Osteoblast (primary cell): Measurements from ENCODE around the gene ERC1. TPM values are rescaled to one million over a fixed set of nuclear protein-coding genes. Genes with fewer than 3 reads are reported as not detected.

Experiments used
- DNase-seq: peaks from one replicate; pipeline ENCODE4 v3.0.0; 2011; ENCODE audit warnings: low spot score, mixed read lengths; ENCODE audit not compliant: insufficient read length; ENCODE audit errors: missing footprints
- H2AFZ ChIP-seq: 2 replicates; pipeline ENCODE4 v1.6.0; 2011; ENCODE audit warnings: mild to moderate bottlenecking, low read length
- H3K27ac ChIP-seq: 2 replicates; pipeline ENCODE4 v1.5.1; 2011; ENCODE audit warnings: mild to moderate bottlenecking, low read depth, low read length, moderate library complexity
- H3K27me3 ChIP-seq: 2 replicates; pipeline ENCODE4 v1.6.0; 2012; ENCODE audit warnings: mild to moderate bottlenecking, control low read depth, inconsistent platforms, low read length, moderate library complexity; ENCODE audit not compliant: insufficient read depth
- H3K36me3 ChIP-seq: 2 replicates; pipeline ENCODE4 v1.5.1; 2011; ENCODE audit warnings: mild to moderate bottlenecking, low read length, control low read depth, moderate library complexity; ENCODE audit not compliant: insufficient read depth
- H3K4me1 ChIP-seq: 2 replicates; pipeline ENCODE4 v1.5.1; 2011; ENCODE audit warnings: mild to moderate bottlenecking, low read length, control low read depth, moderate library complexity; ENCODE audit not compliant: insufficient read depth
- H3K4me2 ChIP-seq: 2 replicates; pipeline ENCODE4 v1.6.0; 2011; ENCODE audit warnings: mild to moderate bottlenecking, low read length; ENCODE audit not compliant: insufficient read depth
- H3K4me3 ChIP-seq: fragments of 200-600 bp; sonication (generic); 3 replicates; pipeline ENCODE4 v1.5.1; 2012; ENCODE audit warnings: mild to moderate bottlenecking, low read length, inconsistent platforms; ENCODE audit not compliant: insufficient read depth
- H3K79me2 ChIP-seq: 2 replicates; pipeline ENCODE4 v1.6.0; 2012; ENCODE audit warnings: mild to moderate bottlenecking, low read length, control low read depth, inconsistent platforms; ENCODE audit not compliant: insufficient read depth
- H3K9me3 ChIP-seq: 2 replicates; pipeline ENCODE4 v1.5.1; 2011; ENCODE audit warnings: low read depth, low read length, control low read depth
- H4K20me1 ChIP-seq: 2 replicates; pipeline ENCODE4 v1.6.0; 2012; ENCODE audit warnings: mild to moderate bottlenecking, low read length, control low read depth; ENCODE audit not compliant: insufficient read depth
- total RNA-seq: library from RNA; depleted of rRNA; stranded (reverse); fragments of >200 nt; gene quantifications from 2 replicates; pipeline ENCODE4 v1.2.3, GENCODE V29; 2012
- TF ChIP-seq, protein P1 (sequence below): IDR thresholded peaks from 2 replicates; pipeline ENCODE4 v1.5.1; 2011; ENCODE audit warnings: mild to moderate bottlenecking, low read depth, low read length, moderate library complexity; ENCODE audit errors: extremely low read depth

Gene ERC1
- total RNA-seq, 1 donor, result 36.2 TPM

DNA sequence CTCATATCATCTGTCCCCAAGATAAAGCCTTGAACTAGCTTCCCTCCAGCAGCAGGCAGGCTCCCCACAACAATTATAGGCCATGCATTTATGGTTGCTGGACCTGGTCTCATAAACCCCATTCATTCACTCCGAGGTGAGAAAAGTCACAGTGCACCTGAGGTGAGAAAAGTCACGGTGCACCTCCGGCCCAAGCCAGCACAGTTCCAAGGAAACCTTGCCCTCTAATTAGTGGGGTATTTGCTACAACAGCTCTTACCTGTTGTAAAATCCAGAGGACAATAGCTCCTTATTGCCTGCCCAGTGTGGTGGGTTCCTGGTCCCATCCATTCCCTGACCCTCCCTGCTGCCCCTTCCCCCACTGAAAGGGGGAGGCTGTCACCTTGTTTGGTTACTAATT lies 537.8 kb downstream of the ERC1 start:
- no peak for DNase-seq
- no peak overlapping the region for H2AFZ ChIP-seq
- H3K4me2 ChIP-seq, result peak overlapping the region; percentile 85
- no peak overlapping the region for H3K4me3 ChIP-seq
- peaks cover 18% of the 10 kb centered on the region for H4K20me1 ChIP-seq
- TF ChIP-seq, protein P1, sequence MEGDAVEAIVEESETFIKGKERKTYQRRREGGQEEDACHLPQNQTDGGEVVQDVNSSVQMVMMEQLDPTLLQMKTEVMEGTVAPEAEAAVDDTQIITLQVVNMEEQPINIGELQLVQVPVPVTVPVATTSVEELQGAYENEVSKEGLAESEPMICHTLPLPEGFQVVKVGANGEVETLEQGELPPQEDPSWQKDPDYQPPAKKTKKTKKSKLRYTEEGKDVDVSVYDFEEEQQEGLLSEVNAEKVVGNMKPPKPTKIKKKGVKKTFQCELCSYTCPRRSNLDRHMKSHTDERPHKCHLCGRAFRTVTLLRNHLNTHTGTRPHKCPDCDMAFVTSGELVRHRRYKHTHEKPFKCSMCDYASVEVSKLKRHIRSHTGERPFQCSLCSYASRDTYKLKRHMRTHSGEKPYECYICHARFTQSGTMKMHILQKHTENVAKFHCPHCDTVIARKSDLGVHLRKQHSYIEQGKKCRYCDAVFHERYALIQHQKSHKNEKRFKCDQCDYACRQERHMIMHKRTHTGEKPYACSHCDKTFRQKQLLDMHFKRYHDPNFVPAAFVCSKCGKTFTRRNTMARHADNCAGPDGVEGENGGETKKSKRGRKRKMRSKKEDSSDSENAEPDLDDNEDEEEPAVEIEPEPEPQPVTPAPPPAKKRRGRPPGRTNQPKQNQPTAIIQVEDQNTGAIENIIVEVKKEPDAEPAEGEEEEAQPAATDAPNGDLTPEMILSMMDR, result no peak
- peaks cover 40% of the 10 kb centered on the region for H3K4me1 ChIP-seq
- no peaks in the 10 kb centered on the region for H3K36me3 ChIP-seq
- H3K79me2 ChIP-seq, result peaks cover 44% of the 10 kb centered on the region
- no peaks in the 10 kb centered on the region for H3K9me3 ChIP-seq
- H3K27ac ChIP-seq, result peak overlapping the region; percentile 67
- H3K27me3 ChIP-seq, result no peaks in the 10 kb centered on the region

DNA sequence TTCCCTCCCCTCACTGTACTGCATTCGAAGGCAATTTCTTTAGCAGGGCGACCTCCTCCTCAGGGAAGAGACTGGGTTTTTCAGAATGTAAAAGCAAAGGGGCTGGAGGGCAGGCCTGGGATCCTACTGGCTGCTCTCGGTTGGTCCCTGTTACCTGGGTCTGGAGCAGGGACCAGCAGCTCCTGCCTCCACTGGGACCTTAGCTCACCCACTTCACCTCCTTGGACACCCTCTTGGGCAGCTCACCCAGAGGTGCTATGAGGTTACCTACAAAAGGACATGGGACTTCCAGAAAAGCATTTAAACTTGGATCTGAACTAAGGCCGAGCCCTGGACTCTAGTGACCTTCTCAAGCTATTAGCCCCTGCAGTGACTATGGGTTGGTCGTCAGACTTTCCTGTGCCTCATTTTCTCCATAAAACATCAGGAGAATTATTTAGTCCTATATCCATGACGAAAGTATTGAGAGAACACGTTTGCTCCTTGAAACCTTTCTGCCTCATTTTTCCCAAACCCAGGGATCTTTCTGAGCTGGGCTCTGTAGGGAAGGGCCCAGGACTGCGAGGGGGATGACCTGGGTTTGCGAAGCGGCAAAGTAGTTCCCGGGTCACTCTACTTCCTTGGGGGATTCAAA lies 538.3 kb downstream of the ERC1 start:
- Histone ChIP-seq H3K27me3 (no peaks in the 10 kb centered on the region), H3K36me3 (no peaks in the 10 kb centered on the region), H2AFZ (peak overlapping the region; percentile 74), H3K4me3 (peak overlapping the region; percentile 73), H3K4me2 (peak overlapping the region; percentile 85), H3K27ac (peak overlapping the region; percentile 67), H3K79me2 (peaks cover 50% of the 10 kb centered on the region), H3K9me3 (no peaks in the 10 kb centered on the region), H4K20me1 (peaks cover 23% of the 10 kb centered on the region), H3K4me1 (peaks cover 46% of the 10 kb centered on the region)
- DNase-seq, result no peak
- TF ChIP-seq, protein P1, result no peak

DNA sequence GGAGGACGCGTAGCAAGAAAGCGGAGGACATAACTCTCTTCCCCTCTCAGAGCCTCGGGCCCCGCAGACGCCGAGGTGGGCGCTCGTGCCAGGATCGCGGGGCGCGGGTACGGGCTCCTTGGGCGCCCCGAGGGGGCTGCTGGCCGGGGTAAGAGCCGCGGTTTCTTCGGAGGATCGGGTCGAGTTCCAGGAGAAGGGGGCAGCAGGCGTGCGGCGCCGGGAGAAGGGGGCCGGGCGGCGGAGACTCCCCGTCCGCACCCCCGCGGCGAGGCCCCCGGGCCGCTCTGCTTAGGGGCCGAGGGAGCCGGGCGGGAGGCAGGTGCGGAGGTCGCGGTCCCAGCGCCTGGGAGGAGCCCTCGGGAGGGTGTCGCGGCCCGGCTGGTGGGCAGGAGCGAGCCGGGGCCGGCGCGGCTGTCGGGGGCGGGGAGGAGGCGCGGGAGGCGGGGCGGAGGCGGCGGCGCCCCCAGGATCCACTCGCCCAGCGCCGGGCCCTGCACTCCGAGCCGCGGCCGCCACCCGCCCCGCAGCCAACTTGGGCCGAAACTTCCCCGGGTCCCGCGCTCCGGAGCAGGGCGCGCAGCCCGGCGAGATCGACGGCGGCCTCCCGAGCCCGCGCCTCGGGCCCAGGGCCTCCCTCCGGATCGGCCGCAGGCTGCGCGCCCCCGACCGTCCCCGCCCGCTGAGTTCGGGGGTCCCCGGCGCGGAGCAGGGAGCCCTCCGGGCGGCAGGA lies 539.0 kb downstream of the ERC1 start:
- Histone ChIP-seq H3K4me3 (peak overlapping the region; percentile 73), H3K27ac (peak overlapping the region; percentile 67), H3K27me3 (no peaks in the 10 kb centered on the region), H3K4me2 (peak overlapping the region; percentile 85), H3K9me3 (no peaks in the 10 kb centered on the region), H2AFZ (peak overlapping the region; percentile 74), H3K4me1 (peaks cover 53% of the 10 kb centered on the region), H4K20me1 (peaks cover 29% of the 10 kb centered on the region), H3K79me2 (peaks cover 57% of the 10 kb centered on the region), H3K36me3 (no peaks in the 10 kb centered on the region)
- peak; percentile 95 for DNase-seq
- TF ChIP-seq, protein P1, result no peak

DNA sequence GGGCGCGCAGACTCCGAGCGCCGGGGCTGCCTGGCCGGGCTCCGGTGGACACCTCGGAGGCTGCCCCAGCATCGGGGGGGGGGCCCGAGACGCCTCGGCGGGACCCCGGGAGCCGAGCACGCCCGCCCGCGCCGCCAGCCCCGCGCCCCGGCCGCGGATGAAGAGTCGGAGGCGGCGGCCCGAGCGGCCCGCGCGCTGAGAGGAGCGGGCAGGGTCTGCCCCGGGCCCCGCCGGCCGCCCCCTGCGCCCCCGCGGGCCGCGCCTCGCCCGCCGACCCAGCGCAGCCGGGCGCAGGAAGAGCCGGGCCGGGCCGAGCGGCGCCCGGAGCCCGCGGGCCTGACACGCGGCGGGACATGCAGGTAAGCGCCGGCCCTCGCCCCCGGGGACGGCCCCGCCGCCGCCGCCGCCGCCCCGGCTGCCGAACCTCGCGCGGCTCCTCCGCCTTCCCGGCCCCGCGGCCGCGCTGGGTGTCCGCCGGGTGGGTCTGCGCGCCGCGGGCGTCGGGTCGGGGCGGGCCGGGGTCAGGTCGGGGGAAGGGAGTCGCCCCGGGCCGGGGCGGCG lies 539.6 kb downstream of the ERC1 start:
- H3K4me3 ChIP-seq, result peak overlapping the region; percentile 81
- no peaks in the 10 kb centered on the region for H3K9me3 ChIP-seq
- H2AFZ ChIP-seq, result no peak overlapping the region
- H3K27me3 ChIP-seq, result no peaks in the 10 kb centered on the region
- no peak overlapping the region for H3K27ac ChIP-seq
- peaks cover 35% of the 10 kb centered on the region for H4K20me1 ChIP-seq
- H3K36me3 ChIP-seq, result no peaks in the 10 kb centered on the region
- H3K4me1 ChIP-seq, result peaks cover 59% of the 10 kb centered on the region
- no peak overlapping the region for H3K4me2 ChIP-seq
- DNase-seq, result peak; percentile 83
- H3K79me2 ChIP-seq, result peaks cover 63% of the 10 kb centered on the region
- TF ChIP-seq, protein P1, result no peak
